ENCODE results near the gene ERLEC1.

GRCh38 chr2:53852532-53852931 lies 65.7 kb downstream of the ERLEC1 start:
- no peak for TF ChIP-seq CTCF (conservative IDR thresholded peaks at IDR 0.05; ENCODE audit: low read length)
- TF ChIP-seq EZH2phosphoT487 (IDR thresholded peaks at IDR 0.05; ENCODE audit: borderline replicate concordance), result no peak

Measured in Loucy (cell line).